ENCODE results near the gene CYP2E1. TPM values are rescaled to one million over a fixed set of nuclear protein-coding genes. Genes with fewer than 3 reads are reported as not detected.
"Not testable (repeated sequence)": the region's sequence is repeated elsewhere in the genome, so short reads cannot be mapped to it uniquely, and the experiment has no call there.

The CYP2E1 gene
- 0.17 TPM for polyA plus RNA-seq (2012; ENCODE audit: low read depth, missing spikeins)

- FAIRE-seq (no peak), DNase-seq (ENCODE audit: insufficient read length, low spot score) (no peak)
- TF ChIP-seq POLR2A (IDR thresholded peaks at IDR 0.05; ENCODE audit: low read depth, low read length), result no peak
- TF ChIP-seq SPI1 (IDR thresholded peaks at IDR 0.05; ENCODE audit: low read depth, low read length), result no peak
- no peak for TF ChIP-seq POU2F2 (IDR thresholded peaks at IDR 0.05; ENCODE audit: low read depth, low read length)
- TF ChIP-seq TAF1 (IDR thresholded peaks at IDR 0.05; ENCODE audit: low read depth, low read length), result no peak
- no peak for TF ChIP-seq POLR2AphosphoS5 (IDR thresholded peaks at IDR 0.05; ENCODE audit: low read depth, low read length)
Measured at GRCh38 chr10:133526957-133527588, at the start of gene CYP2E1. CYP2E1 (plus strand) TSS chr10:133527363; CDS start chr10:133527396, 33 bp downstream.

GRCh38 chr10:133481086-133481643 lies 46.0 kb upstream of the CYP2E1 start:
- FAIRE-seq, result no peak
- TF ChIP-seq TAF1 (IDR thresholded peaks at IDR 0.05; ENCODE audit: low read depth, low read length) (no peak), POLR2A (IDR thresholded peaks at IDR 0.05; ENCODE audit: low read depth, low read length) (no peak), POU2F2 (IDR thresholded peaks at IDR 0.05; ENCODE audit: low read depth, low read length) (no peak), PAX5 (IDR thresholded peaks at IDR 0.05; ENCODE audit: insufficient read depth, low read length, severe bottlenecking) (no peak), SPI1 (IDR thresholded peaks at IDR 0.05; ENCODE audit: low read depth, low read length) (no peak), POLR2AphosphoS5 (IDR thresholded peaks at IDR 0.05; ENCODE audit: low read depth, low read length) (no peak)
- no peak for DNase-seq (ENCODE audit: insufficient read length, low spot score)

- FAIRE-seq (no peak), DNase-seq (ENCODE audit: insufficient read length, low spot score) (no peak)
- TF ChIP-seq POLR2AphosphoS5 (IDR thresholded peaks at IDR 0.05; ENCODE audit: low read depth, low read length) (no peak), PAX5 (IDR thresholded peaks at IDR 0.05; ENCODE audit: insufficient read depth, low read length, severe bottlenecking) (no peak), TAF1 (IDR thresholded peaks at IDR 0.05; ENCODE audit: low read depth, low read length) (no peak), SPI1 (IDR thresholded peaks at IDR 0.05; ENCODE audit: low read depth, low read length) (no peak), POLR2A (IDR thresholded peaks at IDR 0.05; ENCODE audit: low read depth, low read length) (no peak), POU2F2 (IDR thresholded peaks at IDR 0.05; ENCODE audit: low read depth, low read length) (no peak)
Measured at GRCh38 chr10:133481657-133482056, 45.5 kb upstream of the CYP2E1 start.

GRCh38 chr10:133484818-133485217 lies 42.3 kb upstream of the CYP2E1 start:
- DNase-seq (ENCODE audit: insufficient read length, low spot score), result no peak
- no peak for TF ChIP-seq TAF1 (IDR thresholded peaks at IDR 0.05; ENCODE audit: low read depth, low read length)
- no peak for TF ChIP-seq POLR2AphosphoS5 (IDR thresholded peaks at IDR 0.05; ENCODE audit: low read depth, low read length)
- no peak for TF ChIP-seq POU2F2 (IDR thresholded peaks at IDR 0.05; ENCODE audit: low read depth, low read length)
- TF ChIP-seq PAX5 (IDR thresholded peaks at IDR 0.05; ENCODE audit: insufficient read depth, low read length, severe bottlenecking), result no peak
- no peak for TF ChIP-seq SPI1 (IDR thresholded peaks at IDR 0.05; ENCODE audit: low read depth, low read length)
- no peak for TF ChIP-seq POLR2A (IDR thresholded peaks at IDR 0.05; ENCODE audit: low read depth, low read length)
- no peak for FAIRE-seq

- FAIRE-seq (no peak), DNase-seq (ENCODE audit: insufficient read length, low spot score) (no peak)
- TF ChIP-seq TAF1 (IDR thresholded peaks at IDR 0.05; ENCODE audit: low read depth, low read length) (no peak), POLR2A (IDR thresholded peaks at IDR 0.05; ENCODE audit: low read depth, low read length) (no peak), PAX5 (IDR thresholded peaks at IDR 0.05; ENCODE audit: insufficient read depth, low read length, severe bottlenecking) (no peak), SPI1 (IDR thresholded peaks at IDR 0.05; ENCODE audit: low read depth, low read length) (no peak), POLR2AphosphoS5 (IDR thresholded peaks at IDR 0.05; ENCODE audit: low read depth, low read length) (no peak), POU2F2 (IDR thresholded peaks at IDR 0.05; ENCODE audit: low read depth, low read length) (no peak)
Measured at GRCh38 chr10:133487085-133487484, 40.1 kb upstream of the CYP2E1 start.

GRCh38 chr10:133488354-133488753 lies 38.8 kb upstream of the CYP2E1 start:
- TF ChIP-seq POLR2A (IDR thresholded peaks at IDR 0.05; ENCODE audit: low read depth, low read length), result no peak
- no peak for TF ChIP-seq POU2F2 (IDR thresholded peaks at IDR 0.05; ENCODE audit: low read depth, low read length)
- TF ChIP-seq POLR2AphosphoS5 (IDR thresholded peaks at IDR 0.05; ENCODE audit: low read depth, low read length), result no peak
- no peak for TF ChIP-seq SPI1 (IDR thresholded peaks at IDR 0.05; ENCODE audit: low read depth, low read length)
- no peak for TF ChIP-seq PAX5 (IDR thresholded peaks at IDR 0.05; ENCODE audit: insufficient read depth, low read length, severe bottlenecking)
- FAIRE-seq (no peak), DNase-seq (ENCODE audit: insufficient read length, low spot score) (no peak)

- TF ChIP-seq PAX5 (IDR thresholded peaks at IDR 0.05; ENCODE audit: insufficient read depth, low read length, severe bottlenecking) (no peak), POLR2AphosphoS5 (IDR thresholded peaks at IDR 0.05; ENCODE audit: low read depth, low read length) (no peak), POU2F2 (IDR thresholded peaks at IDR 0.05; ENCODE audit: low read depth, low read length) (no peak; the same call in 1 of the 2 replicates), SPI1 (IDR thresholded peaks at IDR 0.05; ENCODE audit: low read depth, low read length) (peak; percentile 65; the same call in 1 of the 2 replicates)
- no peak for DNase-seq (ENCODE audit: insufficient read length, low spot score)
- peak; percentile 72 for FAIRE-seq
Measured at GRCh38 chr10:133489816-133490588, 37.2 kb upstream of the CYP2E1 start.

- not testable (repeated sequence) for FAIRE-seq; DNase-seq (ENCODE audit: insufficient read length, low spot score)
Measured at GRCh38 chr10:133493562-133493961, 33.6 kb upstream of the CYP2E1 start.

GRCh38 chr10:133497363-133497762 lies 29.8 kb upstream of the CYP2E1 start:
- DNase-seq (ENCODE audit: insufficient read length, low spot score); FAIRE-seq: not testable (repeated sequence)

- not testable (repeated sequence) for FAIRE-seq; DNase-seq (ENCODE audit: insufficient read length, low spot score)
Measured at GRCh38 chr10:133499176-133499575, 28.0 kb upstream of the CYP2E1 start.

GRCh38 chr10:133500897-133501296 lies 26.3 kb upstream of the CYP2E1 start:
- FAIRE-seq; DNase-seq (ENCODE audit: insufficient read length, low spot score): not testable (repeated sequence)

Measured in GM12891 (cell line).